ENCODE results near the gene MRPS27.
A peak's percentile ranks its signal among the peaks of the same experiment; 100 is the strongest.
"Not testable (repeated sequence)": the region's sequence is repeated elsewhere in the genome, so short reads cannot be mapped to it uniquely, and the experiment has no call there.

The MRPS27 gene

GRCh38 chr5:72325566-72326305 is 5.7 kb upstream of the MRPS27 start:
- DNase-seq (ENCODE audit: low read depth): no peak

GRCh38 chr5:72324189-72324825 is 4.3 kb upstream of the MRPS27 start:
- no peak for DNase-seq (ENCODE audit: low read depth)

- not testable (repeated sequence) for DNase-seq (ENCODE audit: low read depth)
These were observed 535 bp downstream of the MRPS27 start for GRCh38 chr5:72319435-72319975.

- no peak for DNase-seq (ENCODE audit: low read depth)
These were observed 5.4 kb downstream of the MRPS27 start for GRCh38 chr5:72314571-72315172.

- DNase-seq (ENCODE audit: low read depth): no peak
These were observed 6.9 kb downstream of the MRPS27 start for GRCh38 chr5:72313141-72313540.

- no peak for DNase-seq (ENCODE audit: low read depth)
These were observed 11.2 kb downstream of the MRPS27 start for GRCh38 chr5:72308853-72309191.

GRCh38 chr5:72307968-72308852 is 11.8 kb downstream of the MRPS27 start:
- peak; percentile 92 for DNase-seq (ENCODE audit: low read depth)

GRCh38 chr5:72307573-72307967 is 12.5 kb downstream of the MRPS27 start:
- DNase-seq (ENCODE audit: low read depth): no peak

GRCh38 chr5:72305194-72306142 is 14.6 kb downstream of the MRPS27 start:
- DNase-seq (ENCODE audit: low read depth): no peak

GRCh38 chr5:72302171-72302570 is 17.9 kb downstream of the MRPS27 start:
- no peak for DNase-seq (ENCODE audit: low read depth)

GRCh38 chr5:72301557-72301956 is 18.5 kb downstream of the MRPS27 start:
- no peak for DNase-seq (ENCODE audit: low read depth)

GRCh38 chr5:72300590-72301339 is 19.3 kb downstream of the MRPS27 start:
- no peak for DNase-seq (ENCODE audit: low read depth)

GRCh38 chr5:72298711-72299110 is 21.3 kb downstream of the MRPS27 start:
- DNase-seq (ENCODE audit: low read depth): no peak

GRCh38 chr5:72298136-72298535 is 21.9 kb downstream of the MRPS27 start:
- not testable (repeated sequence) for DNase-seq (ENCODE audit: low read depth)

GRCh38 chr5:72296256-72296655 is 23.8 kb downstream of the MRPS27 start:
- no peak for DNase-seq (ENCODE audit: low read depth)

- no peak for DNase-seq (ENCODE audit: low read depth)
These were observed 24.5 kb downstream of the MRPS27 start for GRCh38 chr5:72295539-72295938.

- no peak for DNase-seq (ENCODE audit: low read depth)
These were observed 25.6 kb downstream of the MRPS27 start for GRCh38 chr5:72294473-72294872.

- no peak for DNase-seq (ENCODE audit: low read depth)
These were observed 26.5 kb downstream of the MRPS27 start for GRCh38 chr5:72293495-72294055.

GRCh38 chr5:72292411-72292810 is 27.6 kb downstream of the MRPS27 start:
- no peak for DNase-seq (ENCODE audit: low read depth)

GRCh38 chr5:72291601-72292000 is 28.4 kb downstream of the MRPS27 start:
- DNase-seq (ENCODE audit: low read depth): no peak
